ENCODE measurements around the gene NRXN3. TPM values are rescaled to one million over a fixed set of nuclear protein-coding genes. Genes with fewer than 3 reads are reported as not detected.

The NRXN3 gene
- total and polyA plus RNA-seq, 2 of the 13 experiments (the other 11 are each of a cell fraction or from before 2014, with no cell fraction given) = 0.03 TPM; not detected in 1

DNA sequence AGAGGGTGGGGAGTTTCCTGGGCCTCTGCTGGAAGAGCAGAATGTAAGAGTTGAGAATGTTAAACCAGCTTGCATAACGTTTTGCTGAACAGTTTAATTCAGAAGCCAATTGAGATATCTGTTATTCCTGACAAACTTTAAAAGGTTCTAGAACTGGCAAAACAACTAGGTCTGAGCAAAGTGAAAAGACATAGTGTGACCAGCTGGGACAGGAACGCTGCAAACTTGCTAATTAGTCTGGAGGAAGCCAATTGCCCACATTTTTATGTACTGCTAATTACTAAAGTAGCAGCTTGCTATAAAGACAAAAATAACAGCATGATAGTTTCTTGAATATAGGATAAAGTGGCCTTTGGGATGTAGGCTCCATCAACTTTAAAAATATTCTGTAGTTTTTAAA lies 704.9 kb downstream of the NRXN3 start:
- intact Hi-C loops (cut with micrococcal nuclease; ENCODE audit: unreplicated experiment) = no loop called here

More for the DNA sequence above, 704.9 kb downstream of the NRXN3 start:
- no peak for FAIRE-seq
- DNase-seq (ENCODE audit: low spot score) = no peak
- H2AFZ ChIP-seq (ENCODE audit: low read length) = no peak overlapping the region
- BruUV-seq (replicated peaks) = no TSS peak
- POLR2A ChIA-PET = no interaction called here
- no peaks in the 10 kb centered on the region for H3K4me1 ChIP-seq (ENCODE audit: insufficient read depth, low read length)
- H3K36me3 ChIP-seq (replicated peaks in 1 of 2; ENCODE audit: control insufficient read depth in 1 of 2, insufficient read depth in 2 of 2, low read length in 2 of 2) = no peaks in the 10 kb centered on the region
- WGBS (ENCODE audit: low lambda C conversion rate) = 3% methylated on average over 2 of the region's 2 CpGs
- in situ Hi-C loops (cut with HindIII; ENCODE audit: extremely low pct_ligation_motif_present, low pct_unique_long_range_greater_than_20kb) = no loop called here
- no peak overlapping the region for H3K9ac ChIP-seq (ENCODE audit: insufficient read depth, low read depth, low read length)
- H3K4me3 ChIP-seq (replicated peaks in 1 of 3; ENCODE audit: insufficient read depth in 1 of 3, low read depth in 2 of 3, low read length in 3 of 3) = no peak overlapping the region
- TF ChIP-seq AKAP8 (CRISPR knock-in tag; IDR thresholded peaks at IDR 0.05) (no peak), POLR2AphosphoS5 (IDR thresholded peaks at IDR 0.05; ENCODE audit: low read depth, low read length) (no peak), ZNF747 (CRISPR knock-in tag; IDR thresholded peaks at IDR 0.05; ENCODE audit: borderline replicate concordance) (no peak), SP1 (IDR thresholded peaks at IDR 0.05) (no peak), SP1 (CRISPR knock-in tag; IDR thresholded peaks at IDR 0.05) (no peak), ZNF556 (CRISPR knock-in tag; IDR thresholded peaks at IDR 0.05; ENCODE audit: borderline replicate concordance) (no peak), ZNF350 (CRISPR knock-in tag; IDR thresholded peaks at IDR 0.05; ENCODE audit: borderline replicate concordance, low read depth) (no peak), ZNF24 (IDR thresholded peaks at IDR 0.05) (no peak), ZNF337 (CRISPR knock-in tag; IDR thresholded peaks at IDR 0.05; ENCODE audit: borderline replicate concordance, low read depth) (no peak), FOXP1 (IDR thresholded peaks at IDR 0.05) (no peak), FOXP1 (CRISPR knock-in tag; IDR thresholded peaks at IDR 0.05) (no peak), ZNF207 (IDR thresholded peaks at IDR 0.05; ENCODE audit: borderline replicate concordance) (no peak), ISX (CRISPR knock-in tag; conservative IDR thresholded peaks at IDR 0.05) (no peak), HDAC2 (CRISPR knock-in tag; IDR thresholded peaks at IDR 0.05) (no peak), ZFP62 (CRISPR knock-in tag; IDR thresholded peaks at IDR 0.05) (no peak), ZNF3 (CRISPR knock-in tag; IDR thresholded peaks at IDR 0.05) (no peak)
- TF ChIP-seq, protein P1, sequence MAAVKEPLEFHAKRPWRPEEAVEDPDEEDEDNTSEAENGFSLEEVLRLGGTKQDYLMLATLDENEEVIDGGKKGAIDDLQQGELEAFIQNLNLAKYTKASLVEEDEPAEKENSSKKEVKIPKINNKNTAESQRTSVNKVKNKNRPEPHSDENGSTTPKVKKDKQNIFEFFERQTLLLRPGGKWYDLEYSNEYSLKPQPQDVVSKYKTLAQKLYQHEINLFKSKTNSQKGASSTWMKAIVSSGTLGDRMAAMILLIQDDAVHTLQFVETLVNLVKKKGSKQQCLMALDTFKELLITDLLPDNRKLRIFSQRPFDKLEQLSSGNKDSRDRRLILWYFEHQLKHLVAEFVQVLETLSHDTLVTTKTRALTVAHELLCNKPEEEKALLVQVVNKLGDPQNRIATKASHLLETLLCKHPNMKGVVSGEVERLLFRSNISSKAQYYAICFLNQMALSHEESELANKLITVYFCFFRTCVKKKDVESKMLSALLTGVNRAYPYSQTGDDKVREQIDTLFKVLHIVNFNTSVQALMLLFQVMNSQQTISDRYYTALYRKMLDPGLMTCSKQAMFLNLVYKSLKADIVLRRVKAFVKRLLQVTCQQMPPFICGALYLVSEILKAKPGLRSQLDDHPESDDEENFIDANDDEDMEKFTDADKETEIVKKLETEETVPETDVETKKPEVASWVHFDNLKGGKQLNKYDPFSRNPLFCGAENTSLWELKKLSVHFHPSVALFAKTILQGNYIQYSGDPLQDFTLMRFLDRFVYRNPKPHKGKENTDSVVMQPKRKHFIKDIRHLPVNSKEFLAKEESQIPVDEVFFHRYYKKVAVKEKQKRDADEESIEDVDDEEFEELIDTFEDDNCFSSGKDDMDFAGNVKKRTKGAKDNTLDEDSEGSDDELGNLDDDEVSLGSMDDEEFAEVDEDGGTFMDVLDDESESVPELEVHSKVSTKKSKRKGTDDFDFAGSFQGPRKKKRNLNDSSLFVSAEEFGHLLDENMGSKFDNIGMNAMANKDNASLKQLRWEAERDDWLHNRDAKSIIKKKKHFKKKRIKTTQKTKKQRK (IDR thresholded peaks at IDR 0.05; ENCODE audit: low read length) = no peak
- TF ChIP-seq, protein P2, sequence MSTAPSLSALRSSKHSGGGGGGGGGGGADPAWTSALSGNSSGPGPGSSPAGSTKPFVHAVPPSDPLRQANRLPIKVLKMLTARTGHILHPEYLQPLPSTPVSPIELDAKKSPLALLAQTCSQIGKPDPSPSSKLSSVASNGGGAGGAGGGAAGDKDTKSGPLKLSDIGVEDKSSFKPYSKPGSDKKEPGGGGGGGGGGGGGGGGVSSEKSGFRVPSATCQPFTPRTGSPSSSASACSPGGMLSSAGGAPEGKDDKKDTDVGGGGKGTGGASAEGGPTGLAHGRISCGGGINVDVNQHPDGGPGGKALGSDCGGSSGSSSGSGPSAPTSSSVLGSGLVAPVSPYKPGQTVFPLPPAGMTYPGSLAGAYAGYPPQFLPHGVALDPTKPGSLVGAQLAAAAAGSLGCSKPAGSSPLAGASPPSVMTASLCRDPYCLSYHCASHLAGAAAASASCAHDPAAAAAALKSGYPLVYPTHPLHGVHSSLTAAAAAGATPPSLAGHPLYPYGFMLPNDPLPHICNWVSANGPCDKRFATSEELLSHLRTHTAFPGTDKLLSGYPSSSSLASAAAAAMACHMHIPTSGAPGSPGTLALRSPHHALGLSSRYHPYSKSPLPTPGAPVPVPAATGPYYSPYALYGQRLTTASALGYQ (CRISPR knock-in tag; IDR thresholded peaks at IDR 0.05) = no peak
- TF ChIP-seq, protein P3, sequence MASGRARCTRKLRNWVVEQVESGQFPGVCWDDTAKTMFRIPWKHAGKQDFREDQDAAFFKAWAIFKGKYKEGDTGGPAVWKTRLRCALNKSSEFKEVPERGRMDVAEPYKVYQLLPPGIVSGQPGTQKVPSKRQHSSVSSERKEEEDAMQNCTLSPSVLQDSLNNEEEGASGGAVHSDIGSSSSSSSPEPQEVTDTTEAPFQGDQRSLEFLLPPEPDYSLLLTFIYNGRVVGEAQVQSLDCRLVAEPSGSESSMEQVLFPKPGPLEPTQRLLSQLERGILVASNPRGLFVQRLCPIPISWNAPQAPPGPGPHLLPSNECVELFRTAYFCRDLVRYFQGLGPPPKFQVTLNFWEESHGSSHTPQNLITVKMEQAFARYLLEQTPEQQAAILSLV (CRISPR knock-in tag; IDR thresholded peaks at IDR 0.05; ENCODE audit: borderline replicate concordance) = no peak
- no peaks in the 10 kb centered on the region for H4K20me1 ChIP-seq (ENCODE audit: insufficient read depth, low read length)
- no peak overlapping the region for H3K4me2 ChIP-seq (ENCODE audit: low read depth, low read length)
- H3K27ac ChIP-seq (ENCODE audit: extremely low read length, insufficient read depth, low read length) = no peak overlapping the region
- H3K9me3 ChIP-seq (ENCODE audit: low read length) = no peaks in the 10 kb centered on the region
- no peak for ATAC-seq
- CTCF ChIA-PET (ENCODE audit: low intra/inter-chr PET ratio, low total read pairs) = no interaction called here
- no peaks in the 10 kb centered on the region; a peak in 1 of 5 replicates for H3K27me3 ChIP-seq (ENCODE audit: control insufficient read depth in 1 of 2, insufficient read depth in 2 of 2, low read length in 2 of 2)
- no peaks in the 10 kb centered on the region for H3K79me2 ChIP-seq (ENCODE audit: insufficient read depth, low read length)

Measured in HepG2 (cell line).